22Rv1 (cell line): ENCODE results near the gene TMEM9B.

Experiments used
- CTCF ChIP-seq: fragments of 450-650 bp; IDR thresholded peaks from 2 replicates; pipeline ENCODE4 v1.5.1; 2017; ENCODE audit warnings: mild to moderate bottlenecking
- ZFX ChIP-seq: fragments of 450-650 bp; IDR thresholded peaks from 2 replicates; pipeline ENCODE4 v1.6.1; 2017; ENCODE audit warnings: antibody characterized with exemption, borderline replicate concordance

GRCh38 chr11:8947230-8947943 is 16.9 kb downstream of the TMEM9B start:
- TF ChIP-seq CTCF (no peak), ZFX (no peak)
